Measurements from ENCODE around the gene LINC01488. TPM values are rescaled to one million over a fixed set of nuclear protein-coding genes. Genes with fewer than 3 reads are reported as not detected.
A peak's percentile ranks its signal among the peaks of the same experiment; 100 is the strongest.

Gene LINC01488
- total RNA-seq, 4 donors from 2014 or later, result not detected

- DNase-seq (ENCODE audit: low spot score in 2 of 2), result no peak
- H3K4me3 ChIP-seq (ENCODE audit: low read depth, poor library complexity, severe bottlenecking), result no peak overlapping the region
- TF ChIP-seq CTCF (IDR thresholded peaks at IDR 0.05) (no peak), POLR2A (IDR thresholded peaks at IDR 0.05) (no peak)
- intact Hi-C loops (cut with DNase I; ENCODE audit: low total_unique reads), result no loop called here
- WGBS, 2 donors, result 69 to 70% methylated on average over 5 of the region's 5 CpGs
These were observed 59.5 kb downstream of the LINC01488 start for GRCh38 chr11:69541001-69541285.

- intact Hi-C loops (cut with DNase I; ENCODE audit: low total_unique reads), result no loop called here
- DNase-seq (ENCODE audit: low spot score in 2 of 2), result no peak
- WGBS, 2 donors, result 53 to 57% methylated on average over 8 of the region's 8 CpGs
- H3K4me3 ChIP-seq (ENCODE audit: low read depth, poor library complexity, severe bottlenecking), result no peak overlapping the region
- TF ChIP-seq CTCF (IDR thresholded peaks at IDR 0.05) (no peak), POLR2A (IDR thresholded peaks at IDR 0.05) (no peak)
These were observed 60.2 kb downstream of the LINC01488 start for GRCh38 chr11:69541501-69542313.

- TF ChIP-seq POLR2A (IDR thresholded peaks at IDR 0.05), result no peak
- TF ChIP-seq CTCF (IDR thresholded peaks at IDR 0.05), result no peak
- peak in 1 of 2 donors; percentile 80 for DNase-seq (ENCODE audit: low spot score in 2 of 2)
- WGBS, 2 donors, result 81 to 87% methylated on average over 42 of the region's 42 CpGs
- intact Hi-C loops (cut with DNase I; ENCODE audit: low total_unique reads), result no loop called here
- H3K4me3 ChIP-seq (ENCODE audit: low read depth, poor library complexity, severe bottlenecking), result no peak overlapping the region
These were observed 61.1 kb downstream of the LINC01488 start for GRCh38 chr11:69542314-69543168.

Other genes starting within 250 kb of the LINC01488 start
- gene MYEOV, start 187.5 kb upstream of the LINC01488 start, total RNA-seq, result 10 to 100 TPM; 13.9 to 32.9 (median 25.8) TPM
- gene CCND1, start 159.5 kb downstream of the LINC01488 start, total RNA-seq, result 100 to 1,000 TPM; 194 to 370 (median 229) TPM
- 10 to 100 TPM; 15.2 to 69.2 (median 27.2) TPM for gene LTO1, start 193.7 kb downstream of the LINC01488 start, total RNA-seq
- gene FGF19, start 222.4 kb downstream of the LINC01488 start, total RNA-seq, result not detected